Measurements from ENCODE around the gene FBXO11. TPM values are rescaled to one million over a fixed set of nuclear protein-coding genes. Genes with fewer than 3 reads are reported as not detected.

FBXO11 gene
- total RNA-seq, 1 donor from 2014 or later: 40.3 TPM

DNA sequence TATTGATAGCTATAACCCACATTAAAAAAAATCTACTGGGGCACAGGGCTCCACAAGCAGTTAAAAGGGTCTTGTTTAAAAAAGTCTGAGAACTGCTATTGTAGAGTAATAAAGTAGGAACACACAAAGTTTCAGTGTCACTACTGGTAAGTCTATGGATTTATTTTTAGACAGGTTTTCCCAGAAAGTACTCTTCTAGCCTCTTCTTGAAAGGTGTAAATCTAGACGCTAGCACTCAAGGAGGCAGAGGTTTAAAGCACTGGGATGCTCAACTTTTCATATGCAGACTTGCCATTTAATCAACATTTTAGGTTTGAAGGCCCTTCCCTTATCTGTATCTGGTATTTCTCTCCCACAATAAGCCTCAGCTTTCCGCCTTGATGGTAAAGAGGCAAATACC lies 33.4 kb downstream of the FBXO11 start:
- Histone ChIP-seq H3K27me3 (ENCODE audit: control insufficient read depth, insufficient read depth, low read length) (no peaks in the 10 kb centered on the region), H3K36me3 (ENCODE audit: control insufficient read depth, insufficient read depth, low read length) (peaks cover 1% of the 10 kb centered on the region), H3K4me3 (ENCODE audit: low read depth, low read length) (no peak overlapping the region)
- TF ChIP-seq, protein P1, sequence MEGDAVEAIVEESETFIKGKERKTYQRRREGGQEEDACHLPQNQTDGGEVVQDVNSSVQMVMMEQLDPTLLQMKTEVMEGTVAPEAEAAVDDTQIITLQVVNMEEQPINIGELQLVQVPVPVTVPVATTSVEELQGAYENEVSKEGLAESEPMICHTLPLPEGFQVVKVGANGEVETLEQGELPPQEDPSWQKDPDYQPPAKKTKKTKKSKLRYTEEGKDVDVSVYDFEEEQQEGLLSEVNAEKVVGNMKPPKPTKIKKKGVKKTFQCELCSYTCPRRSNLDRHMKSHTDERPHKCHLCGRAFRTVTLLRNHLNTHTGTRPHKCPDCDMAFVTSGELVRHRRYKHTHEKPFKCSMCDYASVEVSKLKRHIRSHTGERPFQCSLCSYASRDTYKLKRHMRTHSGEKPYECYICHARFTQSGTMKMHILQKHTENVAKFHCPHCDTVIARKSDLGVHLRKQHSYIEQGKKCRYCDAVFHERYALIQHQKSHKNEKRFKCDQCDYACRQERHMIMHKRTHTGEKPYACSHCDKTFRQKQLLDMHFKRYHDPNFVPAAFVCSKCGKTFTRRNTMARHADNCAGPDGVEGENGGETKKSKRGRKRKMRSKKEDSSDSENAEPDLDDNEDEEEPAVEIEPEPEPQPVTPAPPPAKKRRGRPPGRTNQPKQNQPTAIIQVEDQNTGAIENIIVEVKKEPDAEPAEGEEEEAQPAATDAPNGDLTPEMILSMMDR (IDR thresholded peaks at IDR 0.05; ENCODE audit: insufficient read depth, low read length, poor library complexity, severe bottlenecking): no peak
- DNase-seq (ENCODE audit: low read depth): no peak

DNA sequence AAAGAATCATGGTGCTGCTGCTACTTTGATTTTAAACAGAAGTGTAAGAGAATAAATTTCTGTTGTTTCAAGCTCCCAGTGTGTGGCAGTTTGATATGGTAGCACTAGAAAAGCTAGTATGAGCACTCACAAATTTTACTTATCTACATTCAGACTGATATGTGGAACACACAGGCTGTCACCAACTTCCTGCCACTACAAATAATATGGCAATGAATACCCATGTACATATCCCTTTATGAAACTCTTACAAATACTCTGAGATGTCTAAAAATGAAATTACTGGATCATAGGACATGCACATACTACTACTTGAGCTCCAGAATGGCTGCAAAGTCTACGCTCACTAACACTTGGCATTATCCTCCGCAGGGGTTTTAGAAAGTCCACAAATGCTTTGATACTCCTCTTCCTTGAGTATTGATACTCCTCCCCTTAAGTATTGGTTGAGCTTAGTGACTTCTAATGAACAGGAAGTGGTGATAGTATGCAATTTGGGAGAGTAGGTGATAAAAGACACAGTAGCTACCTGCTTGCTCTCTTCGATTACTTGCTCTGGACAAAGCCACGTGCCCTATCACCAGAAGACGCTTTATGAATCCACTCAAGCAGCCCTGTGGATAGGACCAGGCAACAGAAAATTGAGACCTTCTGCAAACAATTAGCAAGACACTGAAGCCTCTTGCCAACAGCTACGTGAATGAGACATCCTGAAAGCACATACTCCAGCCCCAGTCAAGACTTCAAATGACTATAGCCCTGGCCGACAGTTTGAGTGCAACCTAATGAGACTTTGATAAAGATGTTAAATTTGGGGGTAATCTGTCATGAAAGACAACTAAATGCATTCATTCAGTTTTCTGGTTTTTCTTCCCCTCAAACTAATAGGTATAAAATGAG lies 35.4 kb downstream of the FBXO11 start:
- no peak for DNase-seq (ENCODE audit: low read depth)
- Histone ChIP-seq H3K36me3 (ENCODE audit: control insufficient read depth, insufficient read depth, low read length) (peaks cover 1% of the 10 kb centered on the region), H3K27me3 (ENCODE audit: control insufficient read depth, insufficient read depth, low read length) (no peaks in the 10 kb centered on the region), H3K4me3 (ENCODE audit: low read depth, low read length) (no peak overlapping the region)
- TF ChIP-seq, protein P1 (IDR thresholded peaks at IDR 0.05; ENCODE audit: insufficient read depth, low read length, poor library complexity, severe bottlenecking): no peak

DNA sequence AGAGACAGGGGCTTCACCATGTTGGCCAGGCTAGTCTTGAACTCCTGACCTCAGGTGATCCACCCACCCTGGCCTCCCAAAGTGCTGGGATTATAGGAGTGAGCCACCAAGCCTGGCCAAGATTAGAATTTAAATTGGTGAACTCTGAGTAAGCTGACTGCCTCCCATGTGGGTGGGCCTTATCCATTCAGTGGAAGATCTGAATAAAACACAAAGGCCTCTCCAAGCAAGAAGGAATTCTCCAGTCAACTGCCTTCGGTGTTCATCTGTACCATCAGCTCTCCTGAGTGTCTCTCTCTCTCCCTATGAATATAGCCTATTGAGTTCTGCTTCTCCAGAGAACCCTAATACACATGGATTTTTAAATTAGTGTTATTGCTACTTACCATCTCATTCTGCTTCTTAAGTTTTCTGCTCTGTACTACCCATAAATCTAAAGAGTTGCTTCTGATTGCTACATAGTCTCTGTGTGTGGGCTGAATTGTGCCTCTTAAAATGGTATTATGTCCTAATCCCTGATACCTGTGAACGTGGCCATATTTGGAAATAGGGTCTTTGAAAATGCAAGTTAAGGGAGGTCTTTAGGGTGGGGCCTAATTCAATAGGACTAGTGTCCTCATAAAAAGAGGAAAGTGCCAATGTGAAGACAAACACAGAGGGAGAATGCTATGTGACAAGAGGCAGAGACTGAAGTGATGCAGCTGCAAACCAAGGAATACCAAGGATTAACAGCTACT lies 36.3 kb downstream of the FBXO11 start:
- H3K4me3 ChIP-seq (ENCODE audit: low read depth, low read length): no peak overlapping the region
- TF ChIP-seq, protein P1 (IDR thresholded peaks at IDR 0.05; ENCODE audit: insufficient read depth, low read length, poor library complexity, severe bottlenecking): no peak
- peaks cover 1% of the 10 kb centered on the region for H3K36me3 ChIP-seq (ENCODE audit: control insufficient read depth, insufficient read depth, low read length)
- no peaks in the 10 kb centered on the region for H3K27me3 ChIP-seq (ENCODE audit: control insufficient read depth, insufficient read depth, low read length)
- DNase-seq (ENCODE audit: low read depth): no peak

DNA sequence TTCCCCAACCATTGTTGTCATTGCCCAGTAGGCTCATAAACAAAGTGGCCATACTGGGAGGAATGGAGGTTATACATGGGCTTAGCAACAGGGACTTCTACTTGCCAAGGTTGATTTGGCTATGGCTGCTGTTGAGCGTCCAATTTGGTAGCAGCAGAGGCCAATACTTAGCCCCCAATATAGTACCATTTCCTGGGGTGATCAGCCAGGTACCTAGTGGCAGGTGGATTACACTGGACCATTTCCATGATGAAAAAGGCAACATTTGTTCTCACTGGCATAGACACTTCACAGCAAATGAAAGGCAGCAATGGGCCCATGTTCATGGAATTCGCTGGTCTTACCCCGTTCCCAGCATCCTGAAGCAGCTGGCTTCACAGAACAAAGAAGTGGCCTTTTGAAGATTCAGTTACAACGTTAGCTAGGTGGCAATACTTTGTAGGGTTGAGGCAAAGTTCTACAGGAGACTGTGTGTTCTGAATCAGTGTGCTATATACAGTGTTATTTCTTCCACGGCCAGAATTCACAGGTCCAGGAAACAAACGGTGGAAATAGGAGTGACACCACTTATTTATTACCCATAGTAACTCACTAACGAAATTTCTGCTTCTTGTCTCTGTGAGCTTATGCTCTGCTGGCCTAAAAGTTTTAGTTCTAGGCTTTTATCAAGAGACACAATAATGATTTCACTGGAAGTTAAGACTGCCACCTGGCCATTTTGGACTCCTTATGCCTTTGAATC lies 37.5 kb downstream of the FBXO11 start:
- TF ChIP-seq, protein P1 (IDR thresholded peaks at IDR 0.05; ENCODE audit: insufficient read depth, low read length, poor library complexity, severe bottlenecking): no peak
- no peak for DNase-seq (ENCODE audit: low read depth)
- Histone ChIP-seq H3K4me3 (ENCODE audit: low read depth, low read length) (no peak overlapping the region), H3K27me3 (ENCODE audit: control insufficient read depth, insufficient read depth, low read length) (no peaks in the 10 kb centered on the region), H3K36me3 (ENCODE audit: control insufficient read depth, insufficient read depth, low read length) (peaks cover 1% of the 10 kb centered on the region)

DNA sequence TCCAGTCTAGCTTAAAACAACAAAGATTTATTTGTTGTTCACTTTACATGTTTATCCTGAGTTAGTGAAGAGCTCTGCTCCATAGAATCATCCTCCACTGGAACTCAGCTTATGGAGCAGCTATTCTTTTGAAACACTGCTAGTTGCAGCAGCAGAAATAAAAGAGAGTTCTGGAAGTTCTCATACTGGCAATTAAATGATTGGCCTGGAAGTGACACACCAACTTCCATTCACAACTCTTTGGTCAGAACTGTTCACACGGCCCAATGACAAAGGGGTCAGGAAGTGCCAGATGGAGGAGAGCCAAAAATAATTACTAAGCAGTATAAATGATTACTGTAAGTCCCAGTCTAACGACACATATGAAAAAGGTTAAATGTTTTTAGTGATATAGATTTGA lies 39.1 kb downstream of the FBXO11 start:
- H3K4me3 ChIP-seq (ENCODE audit: low read depth, low read length): no peak overlapping the region
- no peaks in the 10 kb centered on the region for H3K27me3 ChIP-seq (ENCODE audit: control insufficient read depth, insufficient read depth, low read length)
- TF ChIP-seq, protein P1 (IDR thresholded peaks at IDR 0.05; ENCODE audit: insufficient read depth, low read length, poor library complexity, severe bottlenecking): no peak
- peak; percentile 54 for DNase-seq (ENCODE audit: low read depth)
- H3K36me3 ChIP-seq (ENCODE audit: control insufficient read depth, insufficient read depth, low read length): peaks cover 1% of the 10 kb centered on the region

Data from kidney epithelial cell (primary cell).